Esophagus muscularis mucosa (tissue), 4 donors: Measurements from ENCODE around the gene GLIS1.

ENCODE experiments used
- EP300 ChIP-seq: sonication (generic); formaldehyde crosslinking; IDR thresholded peaks from one replicate; pipeline ENCODE4 v1.6.1; 2017; ENCODE audit warnings: antibody characterized with exemption
- POLR2A ChIP-seq: fragments of 450-650 bp; IDR thresholded peaks from one replicate; pipeline ENCODE4 v1.6.1; 2017; ENCODE audit warnings: antibody characterized with exemption, moderate library complexity, mild to moderate bottlenecking, low read depth
- TF ChIP-seq, protein P1 (sequence below), 3 experiments: fragments of 200-600 bp in 2 of 3; fragments of 450-650 bp in 1 of 3; sonication (generic) in 2 of 3; IDR thresholded peaks; one replicate each; pipeline ENCODE4 v1.5.1; 2017 to 2019; ENCODE audit warnings: antibody characterized with exemption in 3 of 3, mild to moderate bottlenecking in 2 of 3, moderate library complexity in 1 of 3

DNA sequence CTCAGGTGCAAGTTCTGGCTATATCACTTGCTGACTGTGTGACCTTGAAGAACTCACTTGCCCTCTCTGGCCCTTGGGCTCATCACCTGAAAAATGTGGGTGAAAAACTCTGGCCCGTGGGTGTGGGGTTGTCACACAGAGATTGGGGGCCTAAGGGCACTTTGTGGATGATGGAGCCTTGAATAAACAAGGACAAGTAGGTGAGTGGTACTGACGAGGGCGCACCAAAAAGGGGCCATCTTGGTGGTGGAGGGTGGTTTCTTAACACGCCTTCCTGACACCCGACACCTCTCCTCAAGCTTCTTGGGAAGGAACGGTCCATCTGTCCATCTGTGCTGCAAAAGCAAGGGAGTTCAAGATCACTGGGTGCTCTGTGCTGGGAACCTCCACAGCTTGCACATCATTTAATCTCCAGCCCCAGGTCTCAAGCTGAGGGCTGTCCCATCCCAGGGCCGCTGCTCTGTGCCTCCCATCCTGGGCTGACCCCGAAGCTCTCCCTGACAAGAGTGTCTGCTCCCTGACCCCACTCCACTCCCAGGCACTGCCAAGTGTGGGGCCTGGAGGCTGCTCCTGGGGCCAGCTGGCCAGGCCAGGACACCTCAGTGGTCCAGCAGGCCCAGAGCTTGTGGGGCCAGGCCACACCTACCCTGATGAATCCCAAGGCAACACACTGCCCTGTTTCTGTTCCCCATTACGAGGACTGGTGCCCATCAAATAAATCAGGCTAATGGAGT lies 97.3 kb downstream of the GLIS1 start:
- TF ChIP-seq, protein P1, sequence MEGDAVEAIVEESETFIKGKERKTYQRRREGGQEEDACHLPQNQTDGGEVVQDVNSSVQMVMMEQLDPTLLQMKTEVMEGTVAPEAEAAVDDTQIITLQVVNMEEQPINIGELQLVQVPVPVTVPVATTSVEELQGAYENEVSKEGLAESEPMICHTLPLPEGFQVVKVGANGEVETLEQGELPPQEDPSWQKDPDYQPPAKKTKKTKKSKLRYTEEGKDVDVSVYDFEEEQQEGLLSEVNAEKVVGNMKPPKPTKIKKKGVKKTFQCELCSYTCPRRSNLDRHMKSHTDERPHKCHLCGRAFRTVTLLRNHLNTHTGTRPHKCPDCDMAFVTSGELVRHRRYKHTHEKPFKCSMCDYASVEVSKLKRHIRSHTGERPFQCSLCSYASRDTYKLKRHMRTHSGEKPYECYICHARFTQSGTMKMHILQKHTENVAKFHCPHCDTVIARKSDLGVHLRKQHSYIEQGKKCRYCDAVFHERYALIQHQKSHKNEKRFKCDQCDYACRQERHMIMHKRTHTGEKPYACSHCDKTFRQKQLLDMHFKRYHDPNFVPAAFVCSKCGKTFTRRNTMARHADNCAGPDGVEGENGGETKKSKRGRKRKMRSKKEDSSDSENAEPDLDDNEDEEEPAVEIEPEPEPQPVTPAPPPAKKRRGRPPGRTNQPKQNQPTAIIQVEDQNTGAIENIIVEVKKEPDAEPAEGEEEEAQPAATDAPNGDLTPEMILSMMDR (IDR thresholded peaks at IDR 0.05): no peak
- TF ChIP-seq POLR2A (no peak), EP300 (no peak)
